Stimulated activated CD4-positive, alpha-beta T cell treated with anti-CD3 and anti-CD28 coated beads, Interleukin-15, amount 100 ng/mL, for 48 hours (primary cell): ENCODE results near the gene CDH23.

Experiments
- DNase-seq, 2 donors: peaks; one replicate each; pipeline ENCODE4 v3.0.0-alpha.2; 2020; ENCODE audit warnings: low read depth in 2 of 2

CDH23 gene

DNA sequence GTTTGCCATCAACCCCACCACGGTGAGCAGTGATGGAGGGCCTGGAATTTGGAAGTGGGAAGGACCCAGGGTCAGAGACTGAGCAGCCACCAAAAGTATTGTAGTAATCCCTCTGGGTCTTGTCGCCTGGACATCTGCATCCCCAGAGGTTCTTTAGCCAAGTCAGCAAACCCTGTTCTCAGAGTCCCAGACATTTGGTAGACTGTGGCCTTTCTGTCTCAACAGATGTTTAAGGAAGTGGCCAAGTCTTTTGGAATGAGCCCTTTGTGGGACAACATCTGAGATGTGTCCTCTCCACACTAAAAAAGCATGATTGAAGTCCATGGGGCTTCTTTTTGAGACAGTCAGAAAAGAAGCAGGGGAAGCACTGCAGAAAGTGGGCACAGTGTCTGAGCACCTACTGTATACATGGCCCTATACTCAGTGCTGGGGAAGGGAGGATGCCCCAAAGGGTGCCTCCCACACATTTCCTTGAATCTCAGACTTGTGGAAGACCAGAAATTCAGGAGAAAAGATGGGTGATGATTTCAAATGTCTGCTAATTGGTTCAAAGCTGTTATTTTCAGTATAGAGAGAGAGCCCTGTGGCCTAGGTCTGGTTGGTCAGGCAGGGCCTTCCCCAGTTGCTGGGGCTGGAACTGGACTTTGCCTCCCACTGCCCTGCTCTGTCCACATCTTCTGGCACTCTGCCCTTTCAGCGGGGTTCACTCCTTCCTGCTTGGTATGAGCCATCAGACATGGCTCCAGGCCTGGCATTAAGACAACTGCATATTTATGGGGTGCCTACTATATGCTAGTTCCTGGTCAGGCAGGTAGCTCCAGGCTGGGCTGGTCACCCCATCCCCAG, 403.1 kb downstream of the CDH23 start:
- no peak for DNase-seq

DNA sequence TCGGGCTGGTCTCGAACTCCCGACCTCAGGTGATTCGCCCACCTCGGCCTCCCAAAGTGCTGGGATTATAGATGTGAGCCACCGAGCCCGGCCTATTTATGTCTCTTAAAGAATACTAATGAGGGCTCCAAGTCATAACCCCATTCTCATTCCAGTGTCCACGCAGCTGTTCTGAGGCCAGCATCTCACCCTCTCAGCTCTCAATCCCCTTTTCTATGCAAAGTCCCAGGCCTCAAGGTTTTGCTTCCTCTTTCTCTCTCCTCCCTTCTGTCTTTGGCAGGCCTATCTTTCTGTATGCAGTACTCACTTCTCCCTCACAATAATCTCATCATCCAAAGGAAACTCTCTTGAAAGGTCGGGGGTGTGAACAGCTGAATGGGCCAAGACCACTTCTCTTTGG, 404.6 kb downstream of the CDH23 start:
- DNase-seq = no peak

DNA sequence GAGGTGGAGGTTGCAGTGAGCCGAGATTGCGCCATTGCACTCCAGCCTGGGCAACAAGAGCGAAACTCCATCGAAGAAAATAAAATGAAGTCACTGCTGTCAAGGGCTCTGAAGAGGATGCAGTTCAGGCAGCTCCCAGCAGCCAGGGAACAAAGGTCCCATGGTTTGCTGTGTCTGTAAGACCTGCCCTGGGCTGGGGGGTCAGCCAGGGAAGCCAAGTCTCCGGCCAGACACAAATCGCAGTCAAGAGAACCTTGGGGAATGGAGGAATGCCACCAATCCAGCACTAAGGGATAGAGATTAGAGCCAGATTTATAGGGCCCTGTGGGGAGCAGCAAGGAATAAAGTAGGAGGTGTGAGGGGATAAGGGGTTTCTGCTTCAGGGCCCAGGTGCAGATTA, 405.5 kb downstream of the CDH23 start:
- DNase-seq = no peak

DNA sequence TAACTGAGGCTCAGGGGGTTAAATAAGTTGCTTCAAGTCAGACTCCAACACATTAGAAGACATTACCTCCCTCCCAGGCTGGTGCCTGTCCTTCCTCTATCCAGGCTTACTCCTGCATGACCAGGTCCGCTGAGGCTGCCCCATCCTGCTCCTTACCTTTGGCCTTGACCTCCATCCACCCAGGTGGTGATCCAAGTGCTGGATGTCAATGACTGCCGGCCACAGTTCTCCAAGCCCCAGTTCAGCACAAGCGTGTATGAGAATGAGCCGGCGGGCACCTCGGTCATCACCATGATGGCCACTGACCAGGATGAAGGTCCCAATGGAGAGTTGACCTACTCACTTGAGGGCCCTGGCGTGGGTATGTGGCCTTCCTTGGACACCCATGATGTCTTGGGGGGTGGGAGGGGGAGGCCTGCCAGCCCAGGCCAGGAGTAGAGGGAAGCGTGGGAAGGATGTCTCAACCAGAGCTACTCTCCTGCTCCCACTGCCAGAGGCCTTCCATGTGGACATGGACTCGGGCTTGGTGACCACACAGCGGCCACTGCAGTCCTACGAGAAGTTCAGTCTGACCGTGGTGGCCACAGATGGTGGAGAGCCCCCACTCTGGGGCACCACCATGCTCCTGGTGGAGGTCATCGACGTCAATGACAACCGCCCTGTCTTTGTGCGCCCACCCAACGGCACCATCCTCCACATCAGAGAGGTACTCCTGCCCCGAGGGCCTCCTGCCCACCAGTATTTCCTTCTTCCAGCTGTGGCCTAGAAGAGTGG, 406.2 kb downstream of the CDH23 start:
- DNase-seq = no peak

DNA sequence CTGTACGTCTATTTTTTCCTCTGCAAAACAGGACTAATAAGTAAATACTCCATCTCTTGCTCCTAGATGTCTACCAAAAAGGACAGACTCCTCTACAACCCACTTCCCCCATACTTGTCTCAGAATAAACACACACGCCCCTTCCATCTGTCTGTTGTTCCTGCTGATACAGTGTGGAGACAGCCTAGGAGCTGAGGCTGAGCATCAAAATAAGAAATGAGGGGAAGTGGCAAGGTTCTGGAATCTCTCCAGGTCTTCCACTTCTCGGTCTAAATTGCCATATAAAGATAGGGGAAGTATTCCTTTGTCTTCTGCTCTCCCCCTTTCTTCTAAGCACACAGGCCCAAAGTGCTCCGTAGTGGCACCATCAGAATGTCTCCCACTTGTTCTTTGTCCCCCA, 407.4 kb downstream of the CDH23 start:
- DNase-seq = no peak

DNA sequence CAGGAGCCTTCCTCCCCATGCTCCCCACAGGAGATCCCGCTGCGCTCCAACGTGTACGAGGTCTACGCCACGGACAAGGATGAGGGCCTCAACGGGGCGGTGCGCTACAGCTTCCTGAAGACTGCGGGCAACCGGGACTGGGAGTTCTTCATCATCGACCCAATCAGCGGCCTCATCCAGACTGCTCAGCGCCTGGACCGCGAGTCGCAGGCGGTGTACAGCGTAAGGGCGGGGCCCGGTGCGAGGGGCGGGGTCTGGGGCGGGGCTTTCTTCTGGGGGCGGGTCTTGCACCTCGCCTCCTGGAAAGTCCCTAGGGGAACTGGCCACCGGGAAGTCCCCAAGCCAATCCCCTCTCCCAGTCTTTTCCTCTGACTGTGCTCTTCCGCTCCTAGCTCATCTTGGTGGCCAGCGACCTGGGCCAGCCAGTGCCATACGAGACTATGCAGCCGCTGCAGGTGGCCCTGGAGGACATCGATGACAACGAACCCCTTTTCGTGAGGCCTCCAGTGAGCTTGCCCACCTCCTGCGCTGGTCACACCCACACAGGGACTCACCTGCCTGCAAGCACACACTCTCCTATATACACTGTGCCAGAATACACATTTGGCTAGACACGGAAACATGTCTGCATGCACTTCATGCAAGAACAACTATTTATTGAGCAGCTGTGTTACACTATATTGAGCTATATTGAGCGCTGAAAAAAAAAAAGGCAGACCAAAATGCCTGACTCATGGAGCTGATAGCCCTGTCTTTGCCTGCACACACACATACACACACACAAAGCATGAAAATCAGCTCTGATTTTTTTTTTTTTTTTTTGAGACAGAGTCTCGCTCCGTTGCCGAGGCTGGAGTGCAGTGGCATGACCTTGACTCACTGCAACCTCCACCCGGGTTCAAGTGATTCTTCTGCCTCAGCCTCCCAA, 409.3 kb downstream of the CDH23 start:
- no peak for DNase-seq

DNA sequence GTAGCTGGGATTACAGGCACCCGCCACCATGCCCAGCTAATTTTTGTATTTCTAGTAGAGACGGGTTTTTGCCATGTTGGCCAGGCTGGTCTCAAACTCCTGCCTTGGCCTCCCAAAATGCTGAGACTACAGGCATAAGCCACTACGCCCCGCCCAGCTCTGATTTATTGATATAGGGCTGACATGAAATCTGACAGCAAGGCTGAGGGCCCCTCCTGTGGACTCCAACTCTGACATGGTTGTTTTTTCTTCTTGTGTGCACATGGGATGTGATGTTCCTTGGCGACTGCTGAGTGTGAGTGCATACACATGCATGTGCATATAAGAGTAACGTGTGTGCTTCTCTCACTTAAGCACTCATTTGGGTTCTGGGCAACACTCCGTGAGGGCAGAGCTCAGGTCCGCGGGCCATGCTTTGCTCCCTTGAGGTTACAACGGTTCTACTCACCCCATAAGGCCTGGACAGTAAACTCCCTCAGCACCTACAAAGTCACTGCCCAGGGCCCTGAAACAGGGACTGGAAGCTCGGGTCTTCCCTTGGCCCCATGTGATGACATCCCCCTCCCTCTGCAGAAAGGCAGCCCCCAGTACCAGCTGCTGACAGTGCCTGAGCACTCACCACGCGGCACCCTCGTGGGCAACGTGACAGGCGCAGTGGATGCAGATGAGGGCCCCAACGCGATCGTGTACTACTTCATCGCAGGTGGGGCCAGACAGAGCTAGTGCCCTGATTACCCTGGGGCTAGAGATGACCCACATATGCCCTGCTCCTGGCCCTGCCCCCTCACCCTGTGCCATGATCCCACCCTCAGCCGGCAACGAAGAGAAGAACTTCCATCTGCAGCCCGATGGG, 410.2 kb downstream of the CDH23 start:
- no peak for DNase-seq

DNA sequence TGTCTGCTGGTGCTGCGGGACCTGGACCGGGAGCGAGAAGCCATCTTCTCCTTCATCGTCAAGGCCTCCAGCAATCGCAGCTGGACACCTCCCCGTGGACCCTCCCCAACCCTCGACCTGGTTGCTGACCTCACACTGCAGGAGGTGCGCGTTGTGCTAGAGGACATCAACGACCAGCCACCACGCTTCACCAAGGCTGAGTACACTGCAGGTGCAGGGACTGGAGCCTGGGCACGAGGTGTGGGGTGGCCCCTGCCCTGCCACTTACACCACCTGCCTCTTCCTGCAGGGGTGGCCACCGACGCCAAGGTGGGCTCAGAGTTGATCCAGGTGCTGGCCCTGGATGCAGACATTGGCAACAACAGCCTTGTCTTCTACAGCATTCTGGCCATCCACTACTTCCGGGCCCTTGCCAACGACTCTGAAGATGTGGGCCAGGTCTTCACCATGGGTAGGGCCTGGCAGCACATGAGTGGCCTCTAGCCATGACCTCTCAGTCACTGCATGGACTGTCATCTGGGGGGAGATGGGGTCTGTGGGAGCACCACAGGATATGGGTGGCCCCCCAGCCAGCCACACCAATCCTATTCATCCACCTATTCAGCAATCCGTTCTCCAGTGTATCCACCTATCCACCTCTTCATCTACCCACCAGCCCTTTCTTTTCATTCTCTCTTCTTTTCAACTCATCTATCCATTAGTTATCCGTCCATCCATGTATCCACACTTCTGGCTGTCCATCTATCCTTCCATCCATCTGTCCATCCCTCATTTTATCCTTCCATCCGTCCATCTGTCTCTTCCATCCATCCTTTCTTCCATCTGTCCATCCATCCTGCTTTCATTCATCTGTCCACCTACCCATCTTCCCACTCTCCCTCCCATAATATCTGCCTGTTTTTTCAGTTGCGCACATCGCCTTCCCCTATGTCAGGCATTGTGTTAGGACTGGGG, 411.1 kb downstream of the CDH23 start:
- DNase-seq = no peak

DNA sequence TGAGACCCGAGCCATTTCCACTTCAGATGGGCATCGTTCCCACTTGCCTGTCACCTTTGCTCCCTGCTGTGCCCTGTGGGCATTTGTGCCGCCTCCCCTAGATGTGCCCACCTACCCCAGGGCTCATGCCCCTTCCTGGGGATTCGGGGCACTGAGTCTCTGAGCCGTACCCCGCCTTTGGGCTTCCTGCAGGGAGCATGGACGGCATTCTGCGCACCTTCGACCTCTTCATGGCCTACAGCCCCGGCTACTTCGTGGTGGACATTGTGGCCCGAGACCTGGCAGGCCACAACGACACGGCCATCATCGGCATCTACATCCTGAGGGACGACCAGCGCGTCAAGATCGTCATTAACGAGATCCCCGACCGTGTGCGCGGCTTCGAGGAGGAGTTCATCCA, 412.9 kb downstream of the CDH23 start:
- DNase-seq = no peak

DNA sequence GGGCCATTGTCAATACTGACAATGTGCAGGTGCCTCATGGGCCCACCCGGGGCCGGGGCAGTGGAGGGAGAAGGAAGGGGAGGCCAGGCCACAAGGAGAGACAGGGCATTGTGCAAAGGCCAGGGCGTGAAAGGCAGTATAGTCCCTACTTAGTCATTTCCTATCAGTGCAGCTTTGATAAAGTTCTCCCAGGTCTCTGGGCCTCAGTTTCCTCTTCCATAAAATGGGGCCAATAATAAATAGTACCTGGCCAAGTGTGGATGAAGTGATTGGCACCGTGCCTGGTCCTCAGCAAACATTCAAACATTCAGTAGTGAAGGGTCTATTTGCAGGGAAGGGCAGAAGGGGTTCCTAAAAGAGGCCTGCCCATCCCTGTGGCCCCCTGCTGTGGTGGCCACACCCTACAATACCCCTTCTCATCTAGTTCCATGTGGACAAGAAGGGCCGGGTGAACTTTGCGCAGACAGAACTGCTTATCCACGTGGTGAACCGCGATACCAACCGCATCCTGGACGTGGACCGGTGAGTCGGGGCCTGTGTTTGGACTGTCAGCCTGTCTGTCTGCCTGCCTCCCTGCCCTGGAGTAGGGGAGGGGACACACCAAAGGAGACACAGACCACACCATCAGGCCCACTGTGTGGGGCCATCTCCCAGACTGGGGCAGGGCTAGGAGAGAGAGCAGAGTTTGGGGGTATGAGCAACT, 413.5 kb downstream of the CDH23 start:
- DNase-seq = no peak

DNA sequence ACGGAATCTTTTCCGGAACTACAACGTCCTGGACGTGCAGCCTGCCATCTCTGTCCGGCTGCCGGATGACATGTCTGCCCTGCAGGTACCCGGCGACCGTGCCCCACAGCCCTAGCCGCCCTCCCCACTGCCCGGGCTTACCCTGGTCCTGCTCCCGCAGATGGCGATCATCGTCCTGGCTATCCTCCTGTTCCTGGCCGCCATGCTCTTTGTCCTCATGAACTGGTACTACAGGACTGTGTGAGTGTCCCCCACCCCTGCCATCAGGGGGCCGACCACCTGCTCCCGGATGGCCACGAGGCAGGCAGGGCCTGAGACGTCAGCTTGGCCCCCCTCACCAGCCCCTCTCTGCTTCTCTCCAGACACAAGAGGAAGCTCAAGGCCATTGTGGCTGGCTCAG, 414.6 kb downstream of the CDH23 start:
- no peak for DNase-seq

DNA sequence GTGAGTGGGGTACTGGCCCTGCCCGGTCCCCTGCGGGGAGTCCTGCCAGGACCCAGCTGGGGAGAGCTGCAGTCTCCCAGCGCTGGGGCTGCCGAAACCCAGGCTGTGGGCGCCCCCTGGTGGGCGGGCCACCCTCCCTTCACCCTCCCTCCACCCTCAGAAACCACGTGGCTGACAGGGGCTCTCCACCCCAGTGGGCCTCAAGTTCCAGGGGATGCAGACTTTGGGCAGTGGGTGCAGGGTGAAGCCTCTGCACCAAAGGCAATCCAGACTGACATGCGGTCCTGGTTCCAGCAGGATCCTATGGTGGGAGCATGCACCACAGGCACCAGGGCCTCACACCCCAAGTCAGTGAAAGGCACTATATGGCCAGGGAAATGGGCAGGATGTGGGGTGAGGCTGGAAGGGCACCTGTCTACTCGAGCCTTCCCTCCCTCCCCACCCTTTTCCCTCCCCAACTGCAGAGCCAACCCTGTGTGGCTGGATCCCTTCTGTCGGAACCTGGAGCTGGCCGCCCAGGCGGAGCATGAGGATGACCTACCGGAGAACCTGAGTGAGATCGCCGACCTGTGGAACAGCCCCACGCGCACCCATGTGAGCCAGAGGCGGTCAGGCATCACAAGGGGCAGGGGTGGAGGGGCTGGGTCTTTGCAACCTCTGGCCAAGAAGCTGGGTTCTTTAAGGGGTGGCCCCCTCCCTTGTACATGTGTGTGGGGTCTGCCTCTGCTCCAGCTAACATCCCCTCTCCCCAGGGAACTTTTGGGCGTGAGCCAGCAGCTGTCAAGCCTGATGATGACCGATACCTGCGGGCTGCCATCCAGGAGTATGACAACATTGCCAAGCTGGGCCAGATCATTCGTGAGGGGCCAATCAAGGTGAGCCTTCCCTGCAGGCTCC, 415.5 kb downstream of the CDH23 start:
- peak; percentile 52 to 69 for DNase-seq

DNA sequence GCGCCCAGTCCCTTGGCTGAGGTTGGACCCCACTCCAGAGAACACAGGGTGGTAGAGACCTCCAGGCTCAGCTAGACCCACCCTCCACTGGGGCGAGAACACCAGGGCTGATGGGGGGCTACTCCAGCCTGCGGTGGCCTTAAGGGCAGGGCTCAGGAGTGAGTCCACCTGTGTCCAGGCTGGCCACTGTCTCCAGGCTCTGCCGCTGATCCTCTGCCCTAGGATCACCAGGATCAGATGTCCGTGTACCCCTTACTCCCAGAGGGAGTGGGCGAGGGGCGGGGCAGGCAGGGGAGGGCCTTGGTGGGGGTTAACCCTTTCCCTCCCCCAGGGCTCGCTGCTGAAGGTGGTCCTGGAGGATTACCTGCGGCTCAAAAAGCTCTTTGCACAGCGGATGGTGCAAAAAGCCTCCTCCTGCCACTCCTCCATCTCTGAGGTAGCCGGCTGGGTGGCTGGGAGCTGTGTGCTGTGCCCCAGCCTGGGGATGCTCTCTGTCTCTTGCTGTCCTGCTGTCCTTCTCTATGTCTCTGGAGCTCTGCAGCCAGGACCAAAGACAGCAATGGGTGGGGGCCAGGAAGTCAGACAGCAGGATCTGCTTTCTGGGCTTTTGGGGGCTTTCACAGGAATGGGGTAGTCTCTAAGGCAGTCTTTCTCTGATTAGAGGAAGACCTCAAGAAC, 416.3 kb downstream of the CDH23 start:
- no peak for DNase-seq

DNA sequence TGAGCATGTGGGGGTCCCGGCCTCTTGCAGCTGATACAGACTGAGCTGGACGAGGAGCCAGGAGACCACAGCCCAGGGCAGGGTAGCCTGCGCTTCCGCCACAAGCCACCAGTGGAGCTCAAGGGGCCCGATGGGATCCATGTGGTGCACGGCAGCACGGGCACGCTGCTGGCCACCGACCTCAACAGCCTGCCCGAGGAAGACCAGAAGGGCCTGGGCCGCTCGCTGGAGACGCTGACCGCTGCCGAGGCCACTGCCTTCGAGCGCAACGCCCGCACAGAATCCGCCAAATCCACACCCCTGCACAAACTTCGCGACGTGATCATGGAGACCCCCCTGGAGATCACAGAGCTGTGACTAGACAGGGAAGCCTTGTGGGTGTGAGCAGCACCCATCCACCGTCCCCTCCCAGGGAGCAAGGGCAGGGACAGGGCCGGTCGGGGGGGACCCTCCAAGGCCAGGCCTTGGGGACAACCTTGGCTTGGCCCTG, 418.2 kb downstream of the CDH23 start:
- no peak for DNase-seq

DNA sequence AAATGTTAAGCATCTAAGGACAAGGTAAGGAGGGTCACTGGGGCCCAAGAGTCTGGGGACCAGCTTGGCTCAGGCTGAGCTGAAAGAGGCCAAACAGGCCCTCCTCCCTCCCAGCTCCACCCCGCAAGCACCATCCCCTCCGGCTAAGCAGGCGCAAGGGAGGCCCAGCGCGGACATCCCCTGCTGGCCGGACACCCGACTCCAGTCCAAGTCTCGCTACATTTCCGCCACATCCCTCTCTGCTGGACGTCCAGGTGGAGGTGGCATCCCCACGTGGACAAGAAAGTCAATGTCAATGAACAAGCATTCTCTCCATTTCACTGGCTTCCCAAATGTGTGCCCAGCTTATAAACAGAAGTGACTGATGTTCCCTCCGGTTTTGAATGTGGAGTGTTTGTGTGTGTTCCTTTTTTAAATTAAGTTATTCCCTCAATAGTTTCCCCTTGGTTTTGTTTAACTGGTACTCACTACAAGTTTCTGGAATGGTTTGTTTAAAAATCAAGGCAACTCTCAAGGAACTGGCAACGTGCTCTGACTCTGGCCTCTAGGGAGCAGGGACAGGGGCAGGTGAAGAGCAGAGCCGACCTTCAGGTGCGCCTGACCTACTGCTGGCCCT, 418.9 kb downstream of the CDH23 start:
- DNase-seq = no peak

DNA sequence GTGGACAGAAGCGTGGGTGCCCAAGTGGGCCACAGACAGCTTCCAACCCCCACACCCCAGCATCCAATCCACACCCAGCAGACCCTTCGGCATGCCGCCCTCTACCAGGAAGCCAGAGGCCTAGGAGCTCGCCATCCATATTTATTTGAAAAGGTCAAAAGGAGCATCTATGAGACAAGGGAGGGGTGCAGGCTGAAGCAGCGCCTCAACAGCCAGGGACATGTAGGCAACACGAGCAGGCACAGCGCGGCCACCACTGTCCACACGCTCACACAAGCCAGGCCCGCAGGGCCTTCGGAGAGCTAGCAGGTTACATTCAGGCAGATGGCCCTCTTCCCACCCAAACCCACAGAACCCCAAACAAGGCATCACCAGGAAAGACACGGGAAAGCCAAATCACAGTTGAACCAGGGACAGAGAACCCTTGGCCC, 419.7 kb downstream of the CDH23 start:
- no peak for DNase-seq
